HEK293 (cell line): ENCODE results near the gene FCMR.

Experiments used
- CTCF ChIA-PET: fragments of 350-600 bp; formaldehyde crosslinking; extraction: SDS; loops from one replicate; lab custom pipeline; 2021; ENCODE audit warnings: antibody characterized with exemption; lab: Yijun Ruan, JAX
- POLR2A ChIA-PET: fragments of 300-600 bp; formaldehyde crosslinking; extraction: SDS; loops from one replicate; lab custom pipeline; 2020; ENCODE audit warnings: antibody characterized with exemption, inconsistent platforms; lab: Yijun Ruan, JAX
- H3K27ac ChIP-seq: fragments of 200-500 bp; sonication (Bioruptor generic); 2 replicates; pipeline ENCODE4 v1.5.1; 2014; ENCODE audit warnings: low read depth, low read length, control low read depth, inconsistent platforms; ENCODE audit errors: extremely low read depth
- H3K36me3 ChIP-seq, 2 experiments: fragments of 200-500 bp in 1 of 2; sonication (Bioruptor generic) in 1 of 2; 1 replicate in 1 of 2; 2 replicates in 1 of 2; pipeline ENCODE4 v1.5.1; 2014 to 2017; ENCODE audit warnings: inconsistent platforms in 2 of 2, low read length in 2 of 2; ENCODE audit not compliant: control insufficient read depth in 2 of 2, insufficient read depth in 1 of 2
- H3K4me1 ChIP-seq: fragments of 200-500 bp; sonication (Bioruptor generic); 2 replicates; pipeline ENCODE4 v1.5.1; 2014; ENCODE audit warnings: mild to moderate bottlenecking, low read length, inconsistent platforms; ENCODE audit not compliant: control insufficient read depth, insufficient read depth
- H3K4me3 ChIP-seq: 2 replicates; pipeline ENCODE4 v1.5.1; 2011; ENCODE audit warnings: low read depth, mild to moderate bottlenecking, control low read depth, low read length, moderate library complexity
- H3K9me3 ChIP-seq: fragments of 200-500 bp; sonication (Bioruptor generic); 2 replicates; pipeline ENCODE4 v1.5.1; 2014; ENCODE audit warnings: low read depth, low read length, inconsistent platforms; ENCODE audit not compliant: control insufficient read depth, insufficient read depth
- AEBP2 ChIP-seq: fragments of 450-650 bp; formaldehyde crosslinking; IDR thresholded peaks from 2 replicates; pipeline ENCODE4 v1.5.1; 2016; ENCODE audit warnings: missing biosample characterization, missing genetic modification characterization, borderline replicate concordance
- INSM2 ChIP-seq: fragments of 450-650 bp; formaldehyde crosslinking; IDR thresholded peaks from 2 replicates; pipeline ENCODE4 v1.5.1; 2016; ENCODE audit warnings: missing biosample characterization, missing genetic modification characterization
- KLF8 ChIP-seq: fragments of 450-650 bp; formaldehyde crosslinking; IDR thresholded peaks from 2 replicates; pipeline ENCODE4 v1.5.1; 2016; ENCODE audit warnings: missing biosample characterization, missing genetic modification characterization
- OSR2 ChIP-seq: fragments of 450-650 bp; formaldehyde crosslinking; IDR thresholded peaks from 2 replicates; pipeline ENCODE4 v1.5.1; 2016; ENCODE audit warnings: missing biosample characterization, missing genetic modification characterization
- SETDB1 ChIP-seq: IDR thresholded peaks from one replicate; pipeline ENCODE4 v1.6.1; 2017; ENCODE audit warnings: mild to moderate bottlenecking, low read length, moderate library complexity, mixed read lengths; ENCODE audit not compliant: insufficient read length
- TCF7L2 ChIP-seq: IDR thresholded peaks from 2 replicates; pipeline ENCODE4 v1.6.1; 2011; ENCODE audit warnings: low read depth, mild to moderate bottlenecking, inconsistent platforms, low read length, moderate library complexity, borderline replicate concordance
- ZBTB10 ChIP-seq: fragments of 450-650 bp; formaldehyde crosslinking; IDR thresholded peaks from 2 replicates; pipeline ENCODE4 v1.5.1; 2016; ENCODE audit warnings: missing biosample characterization, missing genetic modification characterization
- ZBTB44 ChIP-seq: fragments of 450-650 bp; IDR thresholded peaks from 2 replicates; pipeline ENCODE4 v1.5.1; 2018; ENCODE audit warnings: missing biosample characterization, mild to moderate bottlenecking, missing genetic modification characterization
- ZBTB7A ChIP-seq: fragments of 450-650 bp; formaldehyde crosslinking; IDR thresholded peaks from 2 replicates; pipeline ENCODE4 v1.5.1; 2016; ENCODE audit warnings: low read depth, missing biosample characterization, missing genetic modification characterization
- ZFP69B ChIP-seq: fragments of 450-650 bp; formaldehyde crosslinking; IDR thresholded peaks from 2 replicates; pipeline ENCODE4 v1.5.1; 2016; ENCODE audit warnings: missing biosample characterization, missing genetic modification characterization
- ZNF132 ChIP-seq: fragments of 450-650 bp; formaldehyde crosslinking; IDR thresholded peaks from 2 replicates; pipeline ENCODE4 v1.5.1; 2017; ENCODE audit warnings: missing biosample characterization, missing genetic modification characterization, borderline replicate concordance
- ZNF175 ChIP-seq: fragments of 450-650 bp; formaldehyde crosslinking; IDR thresholded peaks from 2 replicates; pipeline ENCODE4 v1.5.1; 2016; ENCODE audit warnings: missing biosample characterization, missing genetic modification characterization
- ZNF239 ChIP-seq: fragments of 450-650 bp; formaldehyde crosslinking; IDR thresholded peaks from 2 replicates; pipeline ENCODE4 v1.5.1; 2016; ENCODE audit warnings: missing biosample characterization, missing genetic modification characterization
- ZNF335 ChIP-seq: fragments of 450-650 bp; formaldehyde crosslinking; conservative IDR thresholded peaks from 2 replicates; pipeline ENCODE4 v1.5.1; 2016; ENCODE audit warnings: missing biosample characterization, missing genetic modification characterization
- ZNF433 ChIP-seq: fragments of 450-650 bp; formaldehyde crosslinking; IDR thresholded peaks from 2 replicates; pipeline ENCODE4 v1.5.1; 2016; ENCODE audit warnings: missing biosample characterization, missing genetic modification characterization, low read depth
- ZNF488 ChIP-seq: fragments of 450-650 bp; formaldehyde crosslinking; IDR thresholded peaks from 2 replicates; pipeline ENCODE4 v1.5.1; 2016; ENCODE audit warnings: missing biosample characterization, missing genetic modification characterization
- ZNF549 ChIP-seq: fragments of 450-650 bp; IDR thresholded peaks from 2 replicates; pipeline ENCODE4 v1.5.1; 2018; ENCODE audit warnings: missing biosample characterization, missing genetic modification characterization, mild to moderate bottlenecking, inconsistent platforms, moderate library complexity
- ZNF596 ChIP-seq: fragments of 450-650 bp; IDR thresholded peaks from 2 replicates; pipeline ENCODE4 v1.5.0; 2018; ENCODE audit warnings: missing biosample characterization, mild to moderate bottlenecking, missing genetic modification characterization, moderate library complexity
- ZNF629 ChIP-seq: fragments of 450-650 bp; formaldehyde crosslinking; IDR thresholded peaks from 2 replicates; pipeline ENCODE4 v1.5.1; 2017; ENCODE audit warnings: missing biosample characterization, missing genetic modification characterization
- ZNF785 ChIP-seq: fragments of 450-650 bp; formaldehyde crosslinking; IDR thresholded peaks from 2 replicates; pipeline ENCODE4 v1.5.1; 2016; ENCODE audit warnings: missing biosample characterization, missing genetic modification characterization
- ZNF837 ChIP-seq: fragments of 450-650 bp; formaldehyde crosslinking; IDR thresholded peaks from 2 replicates; pipeline ENCODE4 v1.5.1; 2016; ENCODE audit warnings: missing biosample characterization, missing genetic modification characterization
- ZSCAN23 ChIP-seq: fragments of 450-650 bp; formaldehyde crosslinking; IDR thresholded peaks from 2 replicates; pipeline ENCODE4 v1.5.1; 2016; ENCODE audit warnings: missing biosample characterization, missing genetic modification characterization
- ZSCAN30 ChIP-seq: fragments of 450-650 bp; IDR thresholded peaks from 2 replicates; pipeline ENCODE4 v1.5.1; 2018; ENCODE audit warnings: missing biosample characterization, mild to moderate bottlenecking, missing genetic modification characterization, moderate library complexity

FCMR gene

GRCh38 chr1:206860165-206860564 is 61.6 kb downstream of the FCMR start:
- no peaks in the 10 kb centered on the region for H3K9me3 ChIP-seq
- TF ChIP-seq ZBTB7A (tag by site-specific recombination): no peak
- TF ChIP-seq OSR2 (tag by site-specific recombination): no peak
- no peak for TF ChIP-seq ZNF335 (tag by site-specific recombination)
- no peak for TF ChIP-seq ZNF239
- TF ChIP-seq KLF8 (tag by site-specific recombination): no peak
- TF ChIP-seq ZNF629 (tag by site-specific recombination): no peak
- no peak for TF ChIP-seq ZSCAN30 (tag by site-specific recombination)
- TF ChIP-seq ZNF488 (tag by site-specific recombination): no peak
- no peak for TF ChIP-seq ZNF837 (tag by site-specific recombination)
- no peak for TF ChIP-seq ZSCAN23 (tag by site-specific recombination)
- no peak for TF ChIP-seq AEBP2 (tag by site-specific recombination)
- TF ChIP-seq SETDB1: no peak
- TF ChIP-seq ZFP69B: no peak
- no peak for TF ChIP-seq INSM2 (tag by site-specific recombination)
- H3K4me3 ChIP-seq: no peak overlapping the region
- CTCF ChIA-PET: interaction anchor here (0.9 to 1.9 kb wide), 4 partner anchors 19 to 73 kb away, joined by 3 to 6 read pairs (median 3); no protein-coding TSS in a partner anchor
- POLR2A ChIA-PET: no interaction called here
- H3K36me3 ChIP-seq: no peaks in the 10 kb centered on the region
- H3K27ac ChIP-seq: no peak overlapping the region
- H3K4me1 ChIP-seq: no peaks in the 10 kb centered on the region

GRCh38 chr1:206859082-206859521 is 62.6 kb downstream of the FCMR start:
- no peak overlapping the region for H3K27ac ChIP-seq
- H3K9me3 ChIP-seq: no peaks in the 10 kb centered on the region
- POLR2A ChIA-PET: no interaction called here
- H3K4me1 ChIP-seq: peaks cover 4% of the 10 kb centered on the region; the same call in 1 of the 2 replicates
- no peak overlapping the region for H3K4me3 ChIP-seq
- TF ChIP-seq ZNF785 (no peak), TCF7L2 (no peak), ZNF175 (no peak), ZBTB44 (tag by site-specific recombination) (no peak), ZNF596 (tag by site-specific recombination) (no peak), ZNF132 (no peak), ZNF433 (tag by site-specific recombination) (no peak), ZNF549 (no peak), ZBTB10 (tag by site-specific recombination) (no peak)
- TF ChIP-seq, all 188 proteins: peak for 0
- H3K36me3 ChIP-seq: no peaks in the 10 kb centered on the region
- CTCF ChIA-PET: interaction anchor here (0.9 to 1.3 kb wide), 3 partner anchors 53 to 74 kb away, joined by 3 to 9 read pairs (median 3); no protein-coding TSS in a partner anchor
